ENCODE measurements around the gene LSMEM2. TPM values are rescaled to one million over a fixed set of nuclear protein-coding genes. Genes with fewer than 3 reads are reported as not detected.
"Not testable (repeated sequence)": the region's sequence is repeated elsewhere in the genome, so short reads cannot be mapped to it uniquely, and the experiment has no call there.

Gene LSMEM2
- polyA plus RNA-seq, 4 donors, result 0.25 to 0.82 (median 0.53) TPM

- no peak for DNase-seq (ENCODE audit: low read depth in 4 of 4, low spot score in 2 of 4)
Measured at GRCh38 chr3:50245251-50245745, 33.6 kb upstream of the LSMEM2 start.

- DNase-seq (ENCODE audit: low read depth in 4 of 4, low spot score in 2 of 4), result peak in 2 of 4 donors; percentile 81 to 88
Measured at GRCh38 chr3:50245831-50246516, 32.9 kb upstream of the LSMEM2 start.

GRCh38 chr3:50246517-50246954 is 32.4 kb upstream of the LSMEM2 start:
- no peak for DNase-seq (ENCODE audit: low read depth in 4 of 4, low spot score in 2 of 4)

- DNase-seq (ENCODE audit: low read depth in 4 of 4, low spot score in 2 of 4), result no peak
Measured at GRCh38 chr3:50248387-50248786, 30.5 kb upstream of the LSMEM2 start.

GRCh38 chr3:50249457-50249856 is 29.4 kb upstream of the LSMEM2 start:
- no peak for DNase-seq (ENCODE audit: low read depth in 4 of 4, low spot score in 2 of 4)

GRCh38 chr3:50250514-50250913 is 28.4 kb upstream of the LSMEM2 start:
- no peak for DNase-seq (ENCODE audit: low read depth in 4 of 4, low spot score in 2 of 4)

GRCh38 chr3:50251220-50251619 is 27.7 kb upstream of the LSMEM2 start:
- no peak for DNase-seq (ENCODE audit: low read depth in 4 of 4, low spot score in 2 of 4)

GRCh38 chr3:50254577-50255250 is 24.2 kb upstream of the LSMEM2 start:
- no peak for DNase-seq (ENCODE audit: low read depth in 4 of 4, low spot score in 2 of 4)

GRCh38 chr3:50255251-50255615 is 23.7 kb upstream of the LSMEM2 start:
- DNase-seq (ENCODE audit: low read depth in 4 of 4, low spot score in 2 of 4), result no peak

GRCh38 chr3:50256978-50257890 is 21.7 kb upstream of the LSMEM2 start:
- DNase-seq (ENCODE audit: low read depth in 4 of 4, low spot score in 2 of 4), result no peak

GRCh38 chr3:50258029-50258680 is 20.7 kb upstream of the LSMEM2 start:
- no peak for DNase-seq (ENCODE audit: low read depth in 4 of 4, low spot score in 2 of 4)

GRCh38 chr3:50258979-50259378 is 19.9 kb upstream of the LSMEM2 start:
- DNase-seq (ENCODE audit: low read depth in 4 of 4, low spot score in 2 of 4), result no peak

GRCh38 chr3:50259432-50260026 is 19.4 kb upstream of the LSMEM2 start:
- no peak for DNase-seq (ENCODE audit: low read depth in 4 of 4, low spot score in 2 of 4)

GRCh38 chr3:50260027-50260941 is 18.6 kb upstream of the LSMEM2 start:
- DNase-seq (ENCODE audit: low read depth in 4 of 4, low spot score in 2 of 4), result peak in 3 of 4 donors; percentile 85 to 88 (median 87)

- no peak for DNase-seq (ENCODE audit: low read depth in 4 of 4, low spot score in 2 of 4)
Measured at GRCh38 chr3:50260942-50261441, 17.9 kb upstream of the LSMEM2 start.

- DNase-seq (ENCODE audit: low read depth in 4 of 4, low spot score in 2 of 4), result no peak
Measured at GRCh38 chr3:50261505-50261904, 17.4 kb upstream of the LSMEM2 start.

GRCh38 chr3:50262200-50262599 is 16.7 kb upstream of the LSMEM2 start:
- DNase-seq (ENCODE audit: low read depth in 4 of 4, low spot score in 2 of 4), result not testable (repeated sequence)

- no peak for DNase-seq (ENCODE audit: low read depth in 4 of 4, low spot score in 2 of 4)
Measured at GRCh38 chr3:50262778-50263177, 16.1 kb upstream of the LSMEM2 start.

Measured in left renal cortex interstitium (tissue), 4 donors.